Astrocyte (in vitro differentiated cells and primary cell): Measurements from ENCODE around the gene RANBP17. TPM values are rescaled to one million over a fixed set of nuclear protein-coding genes. Genes with fewer than 3 reads are reported as not detected.
A peak's percentile ranks its signal among the peaks of the same experiment; 100 is the strongest.

Source experiments
- DNase-seq: peaks from one replicate; pipeline ENCODE4 v3.0.0-alpha.2; 2010; ENCODE audit warnings: low read depth
- FAIRE-seq: peaks from 2 replicates; lab custom pipeline; 2011; peaks lifted over from hg19 to GRCh38; lab: Jason Lieb, UNC
- H2AFZ ChIP-seq: 2 replicates; pipeline ENCODE4 v1.6.0; 2012; ENCODE audit warnings: low read depth, low read length, inconsistent platforms
- H3K27ac ChIP-seq: 2 replicates; pipeline ENCODE4 v1.5.1; 2011; ENCODE audit warnings: low read depth, low read length, inconsistent platforms
- H3K27me3 ChIP-seq: 2 replicates; pipeline ENCODE4 v1.6.0; 2011; ENCODE audit warnings: low read length, inconsistent platforms; ENCODE audit not compliant: insufficient read depth
- H3K36me3 ChIP-seq: 2 replicates; pipeline ENCODE4 v1.5.1; 2011; ENCODE audit warnings: low read length, inconsistent platforms; ENCODE audit not compliant: insufficient read depth
- H3K4me1 ChIP-seq: 2 replicates; pipeline ENCODE4 v1.5.1; 2011; ENCODE audit warnings: low read length, inconsistent platforms; ENCODE audit not compliant: insufficient read depth
- H3K4me2 ChIP-seq: 2 replicates; pipeline ENCODE4 v1.6.0; 2012; ENCODE audit warnings: low read length, inconsistent platforms
- H3K4me3 ChIP-seq: 2 replicates; pipeline ENCODE4 v1.5.1; 2011; ENCODE audit warnings: low read depth, mild to moderate bottlenecking, low read length, inconsistent platforms; ENCODE audit not compliant: insufficient read depth
- H3K79me2 ChIP-seq: 2 replicates; pipeline ENCODE4 v1.6.0; 2012; ENCODE audit warnings: mild to moderate bottlenecking, low read length, inconsistent platforms; ENCODE audit not compliant: insufficient read depth
- H3K9ac ChIP-seq: 2 replicates; pipeline ENCODE4 v1.6.0; 2012; ENCODE audit warnings: mild to moderate bottlenecking, low read length, inconsistent platforms
- H3K9me3 ChIP-seq: 2 replicates; pipeline ENCODE4 v1.5.1; 2012; ENCODE audit warnings: low read depth, mild to moderate bottlenecking, low read length, inconsistent platforms; ENCODE audit not compliant: insufficient read depth
- H4K20me1 ChIP-seq: 2 replicates; pipeline ENCODE4 v1.6.0; 2012; ENCODE audit warnings: low read length, inconsistent platforms; ENCODE audit not compliant: insufficient read depth
- H3K27ac Mint-ChIP-seq: one replicate; pipeline ENCODE4 v1.8.0; 2021; ENCODE audit warnings: mild to moderate bottlenecking, mixed read lengths; ENCODE audit not compliant: unreplicated experiment
- H3K27me3 Mint-ChIP-seq: one replicate; pipeline ENCODE4 v1.8.0; 2021; ENCODE audit warnings: low read depth, mixed read lengths; ENCODE audit not compliant: unreplicated experiment
- H3K36me3 Mint-ChIP-seq: one replicate; pipeline ENCODE4 v1.8.0; 2021; ENCODE audit warnings: low read depth, mixed read lengths; ENCODE audit not compliant: unreplicated experiment
- H3K4me1 Mint-ChIP-seq: one replicate; pipeline ENCODE4 v1.8.0; 2021; ENCODE audit warnings: low read depth, mixed read lengths; ENCODE audit not compliant: unreplicated experiment
- H3K4me3 Mint-ChIP-seq: one replicate; pipeline ENCODE4 v1.8.0; 2021; ENCODE audit warnings: mild to moderate bottlenecking, moderate library complexity, mixed read lengths; ENCODE audit not compliant: unreplicated experiment
- H3K9me3 Mint-ChIP-seq: one replicate; pipeline ENCODE4 v1.8.0; 2021; ENCODE audit warnings: mild to moderate bottlenecking, mixed read lengths; ENCODE audit not compliant: unreplicated experiment
- EZH2 ChIP-seq: IDR thresholded peaks from 2 replicates; pipeline ENCODE4 v1.6.1; 2012; ENCODE audit warnings: mild to moderate bottlenecking, low read length, inconsistent platforms; ENCODE audit not compliant: insufficient read depth
- total RNA-seq: library from RNA; stranded (reverse); gene quantifications from 2 replicates; pipeline ENCODE4 v1.2.1, GENCODE V29; 2021
- TF ChIP-seq, protein P1 (sequence below): IDR thresholded peaks from 2 replicates; pipeline ENCODE4 v1.5.1; 2011; ENCODE audit warnings: low read depth, mild to moderate bottlenecking, inconsistent platforms, low read length, moderate library complexity; ENCODE audit not compliant: insufficient read depth

RANBP17 gene
- total RNA-seq, 1 donor from 2014 or later, result 16.2 TPM

DNA sequence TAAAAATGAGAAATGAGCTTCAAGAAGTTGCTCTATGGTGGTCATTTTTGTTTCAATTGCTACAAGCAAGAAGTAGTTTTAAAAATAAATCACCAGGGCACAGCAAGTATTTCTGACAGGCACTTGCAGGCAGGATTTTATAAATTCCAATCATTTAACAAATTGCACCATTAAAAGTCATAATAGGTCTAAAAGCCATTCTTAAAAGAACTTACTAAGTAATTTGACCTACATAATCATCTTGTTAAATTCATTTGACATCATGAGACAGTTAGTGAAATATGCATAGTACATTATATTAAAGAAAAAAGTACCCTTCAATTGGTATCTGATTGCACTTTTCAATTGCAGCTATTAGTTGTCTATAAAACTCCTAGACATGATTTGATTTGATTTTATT lies 478.2 kb downstream of the RANBP17 start:
- TF ChIP-seq EZH2, result no peak
- TF ChIP-seq, protein P1, sequence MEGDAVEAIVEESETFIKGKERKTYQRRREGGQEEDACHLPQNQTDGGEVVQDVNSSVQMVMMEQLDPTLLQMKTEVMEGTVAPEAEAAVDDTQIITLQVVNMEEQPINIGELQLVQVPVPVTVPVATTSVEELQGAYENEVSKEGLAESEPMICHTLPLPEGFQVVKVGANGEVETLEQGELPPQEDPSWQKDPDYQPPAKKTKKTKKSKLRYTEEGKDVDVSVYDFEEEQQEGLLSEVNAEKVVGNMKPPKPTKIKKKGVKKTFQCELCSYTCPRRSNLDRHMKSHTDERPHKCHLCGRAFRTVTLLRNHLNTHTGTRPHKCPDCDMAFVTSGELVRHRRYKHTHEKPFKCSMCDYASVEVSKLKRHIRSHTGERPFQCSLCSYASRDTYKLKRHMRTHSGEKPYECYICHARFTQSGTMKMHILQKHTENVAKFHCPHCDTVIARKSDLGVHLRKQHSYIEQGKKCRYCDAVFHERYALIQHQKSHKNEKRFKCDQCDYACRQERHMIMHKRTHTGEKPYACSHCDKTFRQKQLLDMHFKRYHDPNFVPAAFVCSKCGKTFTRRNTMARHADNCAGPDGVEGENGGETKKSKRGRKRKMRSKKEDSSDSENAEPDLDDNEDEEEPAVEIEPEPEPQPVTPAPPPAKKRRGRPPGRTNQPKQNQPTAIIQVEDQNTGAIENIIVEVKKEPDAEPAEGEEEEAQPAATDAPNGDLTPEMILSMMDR, result no peak
- H3K4me1 Mint-ChIP-seq, result no peaks in the 10 kb centered on the region
- H3K27ac Mint-ChIP-seq, result no peak overlapping the region
- Histone ChIP-seq H3K27ac (no peak overlapping the region), H3K4me3 (no peak overlapping the region), H3K79me2 (no peaks in the 10 kb centered on the region), H3K27me3 (peaks cover 24% of the 10 kb centered on the region), H3K4me1 (peaks cover 3% of the 10 kb centered on the region), H2AFZ (no peak overlapping the region), H4K20me1 (no peaks in the 10 kb centered on the region), H3K9ac (no peak overlapping the region), H3K9me3 (no peaks in the 10 kb centered on the region), H3K36me3 (no peaks in the 10 kb centered on the region), H3K4me2 (no peak overlapping the region)
- no peaks in the 10 kb centered on the region for H3K9me3 Mint-ChIP-seq
- H3K4me3 Mint-ChIP-seq, result no peak overlapping the region
- peaks cover 35% of the 10 kb centered on the region for H3K27me3 Mint-ChIP-seq
- FAIRE-seq (no peak), DNase-seq (no peak)
- H3K36me3 Mint-ChIP-seq, result no peaks in the 10 kb centered on the region

DNA sequence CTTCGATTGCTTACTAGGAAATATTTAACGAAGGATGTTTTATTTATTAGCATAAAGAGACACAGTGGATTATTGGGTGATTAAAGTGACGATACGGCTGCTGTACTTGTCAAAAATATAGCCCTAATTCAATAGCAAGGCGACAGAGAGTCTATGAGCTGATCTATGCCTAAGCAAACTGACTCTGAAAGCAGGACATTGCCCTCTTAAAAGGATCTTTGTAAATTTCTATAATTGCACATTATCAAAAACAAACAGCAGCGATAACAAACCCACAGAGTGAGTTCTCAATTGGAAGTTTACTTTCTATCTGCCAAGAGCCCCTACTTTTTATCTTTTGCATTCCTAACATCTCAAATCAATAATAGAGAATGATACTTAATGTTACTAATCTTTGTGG lies 478.7 kb downstream of the RANBP17 start:
- H3K9me3 ChIP-seq, result no peaks in the 10 kb centered on the region
- FAIRE-seq, result no peak
- H2AFZ ChIP-seq, result no peak overlapping the region
- no peak overlapping the region for H3K4me2 ChIP-seq
- Mint-ChIP-seq H3K4me1 (no peaks in the 10 kb centered on the region), H3K27me3 (peaks cover 30% of the 10 kb centered on the region), H3K36me3 (no peaks in the 10 kb centered on the region), H3K4me3 (no peak overlapping the region), H3K9me3 (no peaks in the 10 kb centered on the region), H3K27ac (no peak overlapping the region)
- no peak for DNase-seq
- H3K9ac ChIP-seq, result no peak overlapping the region
- no peaks in the 10 kb centered on the region for H3K36me3 ChIP-seq
- H4K20me1 ChIP-seq, result no peaks in the 10 kb centered on the region
- TF ChIP-seq, protein P1, result no peak
- no peak for TF ChIP-seq EZH2
- peaks cover 21% of the 10 kb centered on the region for H3K27me3 ChIP-seq
- no peak overlapping the region for H3K27ac ChIP-seq
- no peak overlapping the region for H3K4me3 ChIP-seq
- no peaks in the 10 kb centered on the region for H3K79me2 ChIP-seq
- H3K4me1 ChIP-seq, result peaks cover 3% of the 10 kb centered on the region

DNA sequence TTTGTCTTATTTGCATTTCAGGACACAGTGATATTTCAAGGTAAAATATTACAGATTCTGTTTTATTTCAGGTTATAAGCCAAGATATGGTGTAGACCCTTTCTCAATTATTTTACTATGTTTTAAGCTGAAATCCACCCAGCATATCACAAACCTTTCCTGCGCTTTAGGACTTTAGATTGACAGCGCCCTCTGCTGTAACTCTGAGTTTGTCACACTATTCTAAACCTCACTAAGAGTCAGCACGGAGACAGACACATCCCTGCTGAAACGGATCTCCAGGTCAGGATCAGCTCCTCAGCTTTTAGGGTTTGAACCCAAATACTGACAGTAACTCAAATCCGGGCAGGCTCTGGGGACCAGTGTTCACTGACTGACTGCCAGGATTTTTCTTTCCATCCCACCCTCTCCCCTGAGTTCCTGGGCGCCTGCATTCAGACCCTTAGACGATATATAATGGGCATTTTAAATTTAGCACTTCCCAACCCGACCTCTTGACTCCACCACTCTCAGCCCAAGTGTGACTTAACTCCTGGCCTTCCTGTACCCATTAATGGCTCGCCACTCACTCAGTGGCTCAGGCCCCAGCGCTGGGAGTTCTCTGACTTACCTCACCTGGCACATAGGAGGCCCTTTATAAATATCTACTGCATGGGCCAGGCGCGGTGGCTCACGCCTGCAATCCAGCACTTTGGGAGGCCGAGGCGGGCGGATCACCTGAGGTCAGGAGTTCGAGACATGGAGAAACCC lies 480.7 kb downstream of the RANBP17 start:
- H3K27me3 ChIP-seq, result peaks cover 9% of the 10 kb centered on the region
- Mint-ChIP-seq H3K27me3 (peaks cover 11% of the 10 kb centered on the region), H3K27ac (no peak overlapping the region), H3K4me3 (no peak overlapping the region), H3K4me1 (no peaks in the 10 kb centered on the region), H3K9me3 (no peaks in the 10 kb centered on the region), H3K36me3 (no peaks in the 10 kb centered on the region)
- TF ChIP-seq, protein P1, result peak; percentile 72
- no peak for TF ChIP-seq EZH2
- H3K4me1 ChIP-seq, result no peaks in the 10 kb centered on the region
- H3K4me2 ChIP-seq, result no peak overlapping the region
- no peak overlapping the region for H3K9ac ChIP-seq
- DNase-seq (peak; percentile 37), FAIRE-seq (no peak)
- no peak overlapping the region for H2AFZ ChIP-seq
- no peaks in the 10 kb centered on the region for H3K9me3 ChIP-seq
- no peak overlapping the region for H3K4me3 ChIP-seq
- H3K27ac ChIP-seq, result no peak overlapping the region
- no peaks in the 10 kb centered on the region for H3K36me3 ChIP-seq
- H3K79me2 ChIP-seq, result no peaks in the 10 kb centered on the region
- no peaks in the 10 kb centered on the region for H4K20me1 ChIP-seq
